ENCODE measurements around the gene RBM26. TPM values are rescaled to one million over a fixed set of nuclear protein-coding genes. Genes with fewer than 3 reads are reported as not detected.

The RBM26 gene
- total RNA-seq, 6 donors from 2014 or later: 27.7 to 70.1 (median 32.9) TPM

- Histone ChIP-seq H3K4me3 (no peak overlapping the region), H3K27ac (peak overlapping the region in 1 of 4 donors; percentile 11), H3K36me3 (no peaks in the 10 kb centered on the region), H3K9me3 (no peaks in the 10 kb centered on the region), H3K4me1 (peaks cover 6 to 26% (median 16%) of the 10 kb centered on the region in 4 donors), H3K27me3 (no peaks in the 10 kb centered on the region)
- ATAC-seq (ENCODE audit: low FRiP score in 2 of 2) (no peak), DNase-seq (no peak)
- WGBS, 2 donors: 55 to 76% methylated on average over 1 of the region's 1 CpG
- TF ChIP-seq POLR2A (IDR thresholded peaks at IDR 0.05): no peak
- no peak for TF ChIP-seq POLR2AphosphoS5 (IDR thresholded peaks at IDR 0.05)
- TF ChIP-seq CTCF (IDR thresholded peaks at IDR 0.05): no peak
Observed at GRCh38 chr13:79386125-79386826, 19.8 kb downstream of the RBM26 start.

- DNase-seq: no peak
- Histone ChIP-seq H3K4me3 (no peak overlapping the region), H3K27ac (peak overlapping the region in 1 of 4 donors; percentile 11), H3K27me3 (no peaks in the 10 kb centered on the region), H3K4me1 (peaks cover 6 to 23% (median 16%) of the 10 kb centered on the region in 4 donors), H3K9me3 (no peaks in the 10 kb centered on the region), H3K36me3 (no peaks in the 10 kb centered on the region)
- WGBS, 2 donors: 39 to 50% methylated on average over 1 of the region's 1 CpG
- TF ChIP-seq EP300 (IDR thresholded peaks at IDR 0.05): no peak
- no peak for TF ChIP-seq POLR2AphosphoS5 (IDR thresholded peaks at IDR 0.05)
- no peak for TF ChIP-seq CTCF (IDR thresholded peaks at IDR 0.05)
- no peak for TF ChIP-seq POLR2A (IDR thresholded peaks at IDR 0.05)
- peak in 1 of 2 donors; percentile 53 for ATAC-seq (ENCODE audit: low FRiP score in 2 of 2)
Observed at GRCh38 chr13:79385694-79386093, 20.4 kb downstream of the RBM26 start.

GRCh38 chr13:79384022-79384610, 21.9 kb downstream of the RBM26 start:
- no peak overlapping the region for H3K27ac ChIP-seq
- H3K4me3 ChIP-seq: no peak overlapping the region
- no peaks in the 10 kb centered on the region for H3K27me3 ChIP-seq
- no peak for ATAC-seq (ENCODE audit: low FRiP score in 2 of 2)
- H3K9me3 ChIP-seq: no peaks in the 10 kb centered on the region
- peaks cover 9 to 19% (median 16%) of the 10 kb centered on the region in 4 donors for H3K4me1 ChIP-seq
- no peaks in the 10 kb centered on the region for H3K36me3 ChIP-seq
- no peak for TF ChIP-seq POLR2A (IDR thresholded peaks at IDR 0.05)
- TF ChIP-seq EP300 (IDR thresholded peaks at IDR 0.05): no peak
- TF ChIP-seq CTCF (IDR thresholded peaks at IDR 0.05): no peak
- no peak for TF ChIP-seq POLR2AphosphoS5 (IDR thresholded peaks at IDR 0.05)
- no peak for DNase-seq
- 92 to 93% methylated on average over 5 of the region's 5 CpGs for WGBS, 2 donors

- Histone ChIP-seq H3K4me3 (no peak overlapping the region), H3K36me3 (peaks cover 0 to 10% (median 7%) of the 10 kb centered on the region in 4 donors), H3K9me3 (no peaks in the 10 kb centered on the region), H3K4me1 (peaks cover 9 to 17% (median 14%) of the 10 kb centered on the region in 4 donors), H3K27me3 (no peaks in the 10 kb centered on the region), H3K27ac (no peak overlapping the region)
- WGBS, 2 donors: 24 to 28% methylated on average over 1 of the region's 1 CpG
- TF ChIP-seq EP300 (IDR thresholded peaks at IDR 0.05) (no peak), POLR2A (IDR thresholded peaks at IDR 0.05) (no peak), POLR2AphosphoS5 (IDR thresholded peaks at IDR 0.05) (no peak), CTCF (IDR thresholded peaks at IDR 0.05) (no peak)
- no peak for DNase-seq
- ATAC-seq (ENCODE audit: low FRiP score in 2 of 2): no peak
Observed at GRCh38 chr13:79382545-79383275, 23.3 kb downstream of the RBM26 start.
